ENCODE results near the gene SPRR2E. TPM values are rescaled to one million over a fixed set of nuclear protein-coding genes. Genes with fewer than 3 reads are reported as not detected.
"Not testable (repeated sequence)": the region's sequence is repeated elsewhere in the genome, so short reads cannot be mapped to it uniquely, and the experiment has no call there.

The SPRR2E gene
- polyA plus RNA-seq, 1 experiment: not detected

DNA sequence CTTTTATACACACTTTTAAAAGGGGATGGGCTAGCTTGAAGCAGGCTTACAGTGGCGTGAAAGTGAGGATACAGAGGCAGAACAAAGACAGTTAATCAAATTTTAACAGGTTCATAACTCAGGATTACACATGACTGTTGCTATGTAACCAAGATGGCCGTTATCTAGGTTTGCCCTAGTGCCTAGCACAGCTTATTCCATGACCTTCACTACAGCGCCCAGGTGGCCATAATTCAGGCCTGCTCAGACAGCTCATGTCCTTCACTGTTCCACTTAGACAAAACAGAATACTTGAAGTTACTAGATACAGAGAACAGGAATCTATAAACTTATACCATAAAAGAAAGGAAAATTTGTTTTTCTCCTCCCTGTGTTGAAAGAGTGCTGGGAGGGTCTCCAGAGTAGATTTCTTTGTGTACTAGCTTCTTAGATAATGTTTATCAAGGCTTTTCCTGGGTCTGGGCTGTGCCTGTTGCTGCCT, 25.2 kb upstream of the SPRR2E start:
- Histone ChIP-seq H3K4me3 (ENCODE audit: low read depth, low read length) (no peak overlapping the region), H3K27ac (ENCODE audit: low read depth, low read length) (no peak overlapping the region), H3K9me3 (ENCODE audit: control insufficient read depth, insufficient read depth, low read length) (no peaks in the 10 kb centered on the region), H3K27me3 (ENCODE audit: control insufficient read depth, insufficient read depth, low read length) (no peaks in the 10 kb centered on the region)
- POLR2A ChIA-PET: no interaction called here
- no peak for DNase-seq (ENCODE audit: low read depth, low spot score)
- CTCF ChIA-PET: no interaction called here
- TF ChIP-seq, protein P1, sequence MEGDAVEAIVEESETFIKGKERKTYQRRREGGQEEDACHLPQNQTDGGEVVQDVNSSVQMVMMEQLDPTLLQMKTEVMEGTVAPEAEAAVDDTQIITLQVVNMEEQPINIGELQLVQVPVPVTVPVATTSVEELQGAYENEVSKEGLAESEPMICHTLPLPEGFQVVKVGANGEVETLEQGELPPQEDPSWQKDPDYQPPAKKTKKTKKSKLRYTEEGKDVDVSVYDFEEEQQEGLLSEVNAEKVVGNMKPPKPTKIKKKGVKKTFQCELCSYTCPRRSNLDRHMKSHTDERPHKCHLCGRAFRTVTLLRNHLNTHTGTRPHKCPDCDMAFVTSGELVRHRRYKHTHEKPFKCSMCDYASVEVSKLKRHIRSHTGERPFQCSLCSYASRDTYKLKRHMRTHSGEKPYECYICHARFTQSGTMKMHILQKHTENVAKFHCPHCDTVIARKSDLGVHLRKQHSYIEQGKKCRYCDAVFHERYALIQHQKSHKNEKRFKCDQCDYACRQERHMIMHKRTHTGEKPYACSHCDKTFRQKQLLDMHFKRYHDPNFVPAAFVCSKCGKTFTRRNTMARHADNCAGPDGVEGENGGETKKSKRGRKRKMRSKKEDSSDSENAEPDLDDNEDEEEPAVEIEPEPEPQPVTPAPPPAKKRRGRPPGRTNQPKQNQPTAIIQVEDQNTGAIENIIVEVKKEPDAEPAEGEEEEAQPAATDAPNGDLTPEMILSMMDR (IDR thresholded peaks at IDR 0.05; ENCODE audit: low read depth, low read length): no peak

DNA sequence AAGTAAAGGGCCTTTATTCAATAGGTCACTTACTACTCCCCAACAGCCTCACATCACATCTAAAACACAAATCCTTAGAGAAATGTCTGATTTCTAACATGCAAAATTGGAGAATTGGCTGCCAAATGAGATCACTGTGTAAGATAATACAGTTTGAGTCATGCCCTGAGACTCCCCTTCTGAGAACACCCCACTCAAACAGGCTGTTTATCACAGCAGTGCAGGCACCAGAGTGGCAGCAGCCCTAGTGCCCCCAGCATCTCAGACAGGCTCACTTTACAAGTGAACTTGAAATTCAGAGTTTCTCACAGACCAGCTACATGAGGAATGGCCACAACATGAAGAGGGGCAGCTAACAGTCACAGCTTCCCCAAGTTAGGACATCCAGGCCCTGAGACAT, 20.9 kb upstream of the SPRR2E start:
- POLR2A ChIA-PET; H3K27me3 ChIP-seq (ENCODE audit: control insufficient read depth, insufficient read depth, low read length); H3K4me3 ChIP-seq (ENCODE audit: low read depth, low read length); H3K27ac ChIP-seq (ENCODE audit: low read depth, low read length); CTCF ChIA-PET; DNase-seq (ENCODE audit: low read depth, low spot score); H3K9me3 ChIP-seq (ENCODE audit: control insufficient read depth, insufficient read depth, low read length): not testable (repeated sequence)

DNA sequence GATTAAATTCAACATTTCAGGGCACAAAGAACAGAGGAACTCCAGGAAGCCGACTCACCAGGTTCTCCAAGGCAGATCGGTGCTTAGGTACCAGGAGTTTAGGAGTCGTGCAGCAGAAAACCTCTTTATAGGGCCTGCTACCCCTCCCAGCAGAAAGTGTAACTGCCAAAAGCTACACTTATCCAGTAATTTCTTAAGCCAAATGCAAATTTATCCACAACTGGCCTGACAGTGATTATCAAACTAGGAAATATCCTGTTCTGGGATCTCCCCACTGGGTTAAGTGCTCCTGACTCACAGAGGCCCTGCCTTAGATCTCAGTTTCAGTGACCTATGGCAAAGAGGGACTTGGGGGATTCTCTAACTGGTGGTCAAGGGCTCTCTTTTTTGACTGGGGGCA, 19.1 kb upstream of the SPRR2E start, which contains the start of gene SPRR2F:
Gene SPRR2F, minus strand, starts transcription at position 101 of the 400 bp plus-strand sequence. CDS start 783 bp downstream, outside the sequence.
- no peak for DNase-seq (ENCODE audit: low read depth, low spot score)
- Histone ChIP-seq H3K4me3 (ENCODE audit: low read depth, low read length) (no peak within 1 kb of the TSS), H3K27ac (ENCODE audit: low read depth, low read length) (no peak within 1 kb of the TSS), H3K9me3 (ENCODE audit: control insufficient read depth, insufficient read depth, low read length) (no peaks in the 10 kb centered on the region), H3K27me3 (ENCODE audit: control insufficient read depth, insufficient read depth, low read length) (no peaks in the 10 kb centered on the region)
- TF ChIP-seq, protein P1 (IDR thresholded peaks at IDR 0.05; ENCODE audit: low read depth, low read length): no peak
- POLR2A ChIA-PET: no interaction called here
- CTCF ChIA-PET: no interaction called here

DNA sequence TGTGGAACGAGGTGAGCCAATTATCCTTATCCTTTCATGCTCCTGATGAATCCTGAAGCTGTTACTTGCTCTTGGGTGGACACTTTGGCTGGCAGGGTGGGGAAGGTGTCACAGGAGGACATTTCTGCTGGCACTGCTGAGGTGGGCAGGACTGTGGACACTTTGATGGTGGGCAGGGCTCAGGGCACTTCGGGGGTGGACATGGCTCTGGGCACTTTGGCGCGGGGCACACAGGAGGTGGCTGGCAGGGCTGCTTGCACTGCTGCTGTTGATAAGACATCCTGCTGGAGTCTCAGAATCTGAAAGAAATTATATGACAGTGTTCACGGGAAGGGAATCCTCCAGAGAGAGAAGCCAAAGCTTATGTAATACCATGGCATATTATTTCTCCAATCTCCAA, 18.1 kb upstream of the SPRR2E start:
- H3K27me3 ChIP-seq (ENCODE audit: control insufficient read depth, insufficient read depth, low read length); H3K9me3 ChIP-seq (ENCODE audit: control insufficient read depth, insufficient read depth, low read length); CTCF ChIA-PET; H3K4me3 ChIP-seq (ENCODE audit: low read depth, low read length); DNase-seq (ENCODE audit: low read depth, low spot score); H3K27ac ChIP-seq (ENCODE audit: low read depth, low read length); POLR2A ChIA-PET: not testable (repeated sequence)

DNA sequence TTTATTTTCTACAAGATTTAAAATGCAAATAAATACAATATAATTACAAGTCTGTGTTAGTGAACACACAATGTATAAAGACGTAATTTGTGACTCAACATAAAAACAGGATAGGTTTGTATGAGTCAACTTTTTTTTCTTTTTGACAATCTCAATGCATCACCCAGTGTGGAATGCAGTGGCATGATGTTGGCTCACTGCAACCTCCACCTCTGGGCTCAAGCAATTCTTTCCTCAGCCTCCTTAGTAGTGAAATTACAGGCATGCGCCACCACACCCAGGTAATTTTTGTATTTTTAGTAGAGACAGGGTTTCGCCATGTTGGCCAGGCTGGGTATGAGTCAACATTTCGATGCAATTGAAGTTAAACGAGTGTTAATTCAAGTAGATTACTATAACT, 5.9 kb upstream of the SPRR2E start:
- Histone ChIP-seq H3K27me3 (ENCODE audit: control insufficient read depth, insufficient read depth, low read length) (no peaks in the 10 kb centered on the region), H3K9me3 (ENCODE audit: control insufficient read depth, insufficient read depth, low read length) (no peaks in the 10 kb centered on the region), H3K27ac (ENCODE audit: low read depth, low read length) (no peak overlapping the region), H3K4me3 (ENCODE audit: low read depth, low read length) (no peak overlapping the region)
- TF ChIP-seq, protein P1 (IDR thresholded peaks at IDR 0.05; ENCODE audit: low read depth, low read length): no peak
- CTCF ChIA-PET: no interaction called here
- DNase-seq (ENCODE audit: low read depth, low spot score): no peak
- POLR2A ChIA-PET: no interaction called here

DNA sequence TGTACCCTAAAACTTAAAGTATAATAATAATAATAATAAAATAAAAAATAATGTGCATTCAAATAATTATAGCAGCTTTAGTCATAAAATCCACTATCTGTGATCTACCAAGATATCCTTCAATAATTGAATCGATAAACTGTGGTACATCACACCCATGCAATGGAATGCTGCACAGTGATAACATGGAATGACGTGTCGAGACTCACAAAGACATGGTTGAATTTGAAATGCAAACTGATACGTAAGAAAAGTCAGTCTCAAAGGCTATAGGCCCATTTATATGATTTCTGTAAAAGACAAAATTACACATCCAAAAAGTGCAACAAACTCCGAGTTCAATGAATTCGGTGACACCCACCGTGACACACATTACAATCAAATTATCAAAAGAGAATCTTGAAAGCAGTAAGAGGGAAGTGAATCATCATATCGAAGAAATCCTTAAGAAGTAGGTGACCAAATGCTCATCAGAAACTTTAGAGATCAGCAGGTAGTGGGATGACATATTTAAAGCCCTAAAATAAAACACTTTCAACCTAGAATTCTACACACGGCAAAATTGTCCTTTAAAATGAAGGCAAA, 5.2 kb upstream of the SPRR2E start:
- CTCF ChIA-PET: no interaction called here
- Histone ChIP-seq H3K4me3 (ENCODE audit: low read depth, low read length) (no peak overlapping the region), H3K27me3 (ENCODE audit: control insufficient read depth, insufficient read depth, low read length) (no peaks in the 10 kb centered on the region), H3K27ac (ENCODE audit: low read depth, low read length) (no peak overlapping the region), H3K9me3 (ENCODE audit: control insufficient read depth, insufficient read depth, low read length) (no peaks in the 10 kb centered on the region)
- POLR2A ChIA-PET: no interaction called here
- DNase-seq (ENCODE audit: low read depth, low spot score): no peak
- TF ChIP-seq, protein P1 (IDR thresholded peaks at IDR 0.05; ENCODE audit: low read depth, low read length): no peak
